ENCODE data around the gene LRRC53. TPM values are rescaled to one million over a fixed set of nuclear protein-coding genes. Genes with fewer than 3 reads are reported as not detected.

LRRC53 gene
- polyA plus RNA-seq, 1 of the 3 experiments (the other 2 are of a cell fraction): not detected

- ChIA-PET POLR2A (no interaction called here), CTCF (interaction anchor here (1.1 kb wide), 1 partner anchor 16 kb away, joined by 3 read pairs; no protein-coding TSS in a partner anchor)
- Histone ChIP-seq H3K27me3 (ENCODE audit: insufficient read depth) (no peaks in the 10 kb centered on the region), H3K9ac (no peak overlapping the region), H3K4me1 (ENCODE audit: control insufficient read depth in 1 of 2, insufficient read depth in 2 of 2, low read depth in 1 of 2, low read length in 1 of 2) (no peaks in the 10 kb centered on the region), H4K20me1 (ENCODE audit: insufficient read depth) (no peaks in the 10 kb centered on the region), H3K79me2 (ENCODE audit: insufficient read depth) (no peaks in the 10 kb centered on the region), H3F3A (replicated peaks; ENCODE audit: insufficient read depth) (no peaks in the 10 kb centered on the region), H3K9me2 (no peaks in the 10 kb centered on the region), H3K36me3 (replicated peaks in 1 of 2; ENCODE audit: control insufficient read depth in 1 of 2, insufficient read depth in 2 of 2, low read length in 1 of 2) (no peaks in the 10 kb centered on the region), H3K9me3 (no peaks in the 10 kb centered on the region), H2AFZ (ENCODE audit: low read depth) (no peak overlapping the region), H3K4me2 (no peak overlapping the region), H3K27ac (ENCODE audit: low read depth in 2 of 2, low read length in 1 of 2) (no peak overlapping the region), H3K4me3 (ENCODE audit: low read depth in 2 of 2, low read length in 1 of 2) (no peak overlapping the region)
- 65% methylated on average over 2 of the region's 2 CpGs for WGBS (ENCODE audit: low lambda C conversion rate)
- DNase-seq: no peak
- TF ChIP-seq REST (IDR thresholded peaks at IDR 0.05; ENCODE audit: low read depth, low read length) (no peak), GABPA (IDR thresholded peaks at IDR 0.05; ENCODE audit: low read depth) (no peak), RCOR1 (IDR thresholded peaks at IDR 0.05; ENCODE audit: low read length) (no peak), ZBTB33 (IDR thresholded peaks at IDR 0.05; ENCODE audit: borderline replicate concordance, low read depth) (no peak), NRF1 (IDR thresholded peaks at IDR 0.05; ENCODE audit: low read depth, low read length) (no peak), USF2 (IDR thresholded peaks at IDR 0.05; ENCODE audit: borderline replicate concordance, low read depth, low read length) (no peak), USF1 (IDR thresholded peaks at IDR 0.05; ENCODE audit: borderline replicate concordance, low read depth) (no peak), FOSL2 (IDR thresholded peaks at IDR 0.05; ENCODE audit: borderline replicate concordance, low read depth) (no peak), MXI1 (IDR thresholded peaks at IDR 0.05; ENCODE audit: low read depth, low read length) (no peak), TCF12 (IDR thresholded peaks at IDR 0.05) (no peak), CTCF (IDR thresholded peaks at IDR 0.05) (no peak), YY1 (IDR thresholded peaks at IDR 0.05; ENCODE audit: low read depth) (no peak), TAF1 (IDR thresholded peaks at IDR 0.05; ENCODE audit: borderline replicate concordance, low read depth, low read length) (no peak)
Measured at GRCh38 chr1:74420467-74420866, 91.9 kb downstream of the LRRC53 start.

Other genes with a start within 250 kb of the LRRC53 start
- gene ERICH3, start 161.2 kb upstream of the LRRC53 start, polyA plus RNA-seq (2012; rRNA removed): not detected in 2 replicates
- 57.2 and 81.9 TPM in 2 replicates for gene CRYZ, start 220.4 kb upstream of the LRRC53 start, polyA plus RNA-seq (2012; rRNA removed)
- 9.2 and 12.0 TPM in 2 replicates for gene TYW3, start 220.5 kb upstream of the LRRC53 start, polyA plus RNA-seq (2012; rRNA removed)